GM12878 (cell line): Measurements from ENCODE around the gene IQGAP2. TPM values are rescaled to one million over a fixed set of nuclear protein-coding genes. Genes with fewer than 3 reads are reported as not detected.

ENCODE experiments used
- ATAC-seq: fragments of 200-7000 bp; cut with Tn5 transposase; 3 replicates; pipeline ENCODE4 v1.9.1; 2020; ENCODE audit warnings: mild to moderate bottlenecking, moderate library complexity
- BruUV-seq: library from RNA; stranded (reverse); fragments of 400-500 nt; replicated peaks from 2 replicates; lab custom pipeline; 2021; lab: Mats Ljungman, UMichigan
- CTCF ChIA-PET: fragments of 300-600 bp; sonication (Branson Sonifier 250); formaldehyde crosslinking; extraction: SDS; loops from one replicate; lab custom pipeline; 2021; ENCODE audit warnings: inconsistent platforms; lab: Yijun Ruan, JAX
- POLR2A ChIA-PET: fragments of 350-600 bp; formaldehyde crosslinking; extraction: SDS; loops from one replicate; lab custom pipeline; 2021; ENCODE audit warnings: inconsistent platforms; lab: Charles Lee
- RAD21 ChIA-PET: fragments of 300-600 bp; sonication (Branson Sonifier 250); formaldehyde crosslinking; loops from one replicate; lab custom pipeline; 2023; ENCODE audit warnings: antibody characterized with exemption; ENCODE audit not compliant: unreplicated experiment; lab: Charles Lee
- SMC1A ChIA-PET: fragments of 300-600 bp; sonication (Branson Sonifier 250); formaldehyde crosslinking; loops from one replicate; lab custom pipeline; 2023; ENCODE audit not compliant: unreplicated experiment, uncharacterized antibody; lab: Charles Lee
- DNase-seq: peaks from one replicate; pipeline ENCODE4 v3.0.0-alpha.2; 2011; ENCODE audit warnings: low read depth, low spot score
- FAIRE-seq: peaks from 3 replicates; lab custom pipeline; 2011; peaks lifted over from hg19 to GRCh38; lab: Jason Lieb, UNC
- H2AFZ ChIP-seq: 2 replicates; pipeline ENCODE4 v1.6.0; 2011; ENCODE audit warnings: low read depth, low read length, control low read depth; ENCODE audit not compliant: control insufficient read depth
- H3K27ac ChIP-seq: 2 replicates; pipeline ENCODE4 v1.5.1; 2011; ENCODE audit warnings: control low read depth; ENCODE audit not compliant: control insufficient read depth, insufficient read depth
- H3K27me3 ChIP-seq, 2 experiments: replicated peaks in 1 of 2; 2 replicates each; pipeline versions ENCODE4 v1.6.0 to v1.6.1; 2011; ENCODE audit warnings: low read length in 1 of 2; ENCODE audit not compliant: control insufficient read depth in 2 of 2, insufficient read depth in 2 of 2
- H3K36me3 ChIP-seq, 2 experiments: 2 replicates each; pipeline ENCODE4 v1.5.1; 2011; ENCODE audit warnings: low read length in 1 of 2; ENCODE audit not compliant: control insufficient read depth in 2 of 2, insufficient read depth in 2 of 2
- H3K4me1 ChIP-seq: 2 replicates; pipeline ENCODE4 v1.6.1; 2011; ENCODE audit warnings: mild to moderate bottlenecking, low read length, moderate library complexity, mixed read lengths; ENCODE audit not compliant: control insufficient read depth, insufficient read depth
- H3K4me2 ChIP-seq: 2 replicates; pipeline ENCODE4 v1.6.0; 2011; ENCODE audit warnings: control low read depth; ENCODE audit not compliant: control insufficient read depth, insufficient read depth
- H3K4me3 ChIP-seq: fragments of 200-600 bp; sonication (generic); 2 replicates; pipeline ENCODE4 v1.5.1; 2016
- H3K79me2 ChIP-seq: 2 replicates; pipeline ENCODE4 v1.6.0; 2011; ENCODE audit warnings: low read length; ENCODE audit not compliant: control insufficient read depth, insufficient read depth
- H3K9ac ChIP-seq: 2 replicates; pipeline ENCODE4 v1.8.0; 2011; ENCODE audit warnings: low read length, control low read depth, mixed read lengths; ENCODE audit not compliant: control insufficient read depth, insufficient read depth
- H3K9me3 ChIP-seq: replicated peaks from 3 replicates; pipeline ENCODE4 v1.5.1; 2011; ENCODE audit warnings: mild to moderate bottlenecking, low read length; ENCODE audit not compliant: control insufficient read depth, insufficient read depth
- H4K20me1 ChIP-seq: 2 replicates; pipeline ENCODE4 v1.6.0; 2011; ENCODE audit not compliant: control insufficient read depth, insufficient read depth
- CREM ChIP-seq: IDR thresholded peaks from 2 replicates; pipeline ENCODE4 v1.6.1; 2014; ENCODE audit warnings: antibody characterized with exemption, low read depth
- ESRRA ChIP-seq: IDR thresholded peaks from 2 replicates; pipeline ENCODE4 v1.6.1; 2012; ENCODE audit warnings: mild to moderate bottlenecking, low read length, improper control_type of control experiment
- GATAD2B ChIP-seq: fragments of 450-650 bp; conservative IDR thresholded peaks from 2 replicates; pipeline ENCODE4 v1.6.1; 2017; ENCODE audit warnings: low read depth, mild to moderate bottlenecking, moderate library complexity
- LARP7 ChIP-seq: fragments of 450-650 bp; IDR thresholded peaks from 2 replicates; pipeline ENCODE4 v1.6.1; 2017; ENCODE audit warnings: mild to moderate bottlenecking
- MXI1 ChIP-seq: fragments of 150-350 bp; IDR thresholded peaks from 2 replicates; pipeline ENCODE4 v1.6.1; 2011; ENCODE audit warnings: low read depth, mild to moderate bottlenecking, inconsistent platforms, low read length, improper control_type of control experiment
- NRF1 ChIP-seq: conservative IDR thresholded peaks from 2 replicates; pipeline ENCODE4 v1.6.1; 2011; ENCODE audit warnings: mild to moderate bottlenecking, low read depth, low read length, improper control_type of control experiment
- PAX8 ChIP-seq: fragments of 450-650 bp; IDR thresholded peaks from 2 replicates; pipeline ENCODE4 v1.6.1; 2017; ENCODE audit warnings: mild to moderate bottlenecking, moderate library complexity
- RBBP5 ChIP-seq: fragments of 200-600 bp; sonication (generic); conservative IDR thresholded peaks from 2 replicates; pipeline ENCODE4 v1.6.1; 2016
- SMARCA5 ChIP-seq: fragments of 450-650 bp; IDR thresholded peaks from 2 replicates; pipeline ENCODE4 v1.6.1; 2017; ENCODE audit warnings: mild to moderate bottlenecking
- SREBF2 ChIP-seq: IDR thresholded peaks from 2 replicates; pipeline ENCODE4 v1.6.1; 2012; ENCODE audit warnings: mild to moderate bottlenecking, low read length
- YY1 ChIP-seq: IDR thresholded peaks from 2 replicates; pipeline ENCODE4 v1.6.1; 2011; ENCODE audit warnings: low read depth, mild to moderate bottlenecking, low read length
- WGBS: methylation state at CpG from one replicate; pipeline ENCODE4 v1.1.6; 2016; ENCODE audit warnings: low lambda C conversion rate; ENCODE audit not compliant: insufficient replicate concordance, insufficient coverage; ENCODE audit errors: missing lambda C conversion rate; 5-methylcytosine and 5-hydroxymethylcytosine counted together
- in situ Hi-C: fragments of 300-500 bp; cut with MboI; formaldehyde crosslinking; loops from 9 replicates; pipeline ENCODE4 v1.14.3; 2018; ENCODE audit warnings: mixed read lengths
- intact Hi-C: fragments of 100-400 bp; cut with micrococcal nuclease; formaldehyde crosslinking; loops from one replicate; pipeline ENCODE4 v1.14.2; 2022; ENCODE audit not compliant: unreplicated experiment
- polyA plus RNA-seq, 11 experiments: library from polyadenylated mRNA; depleted of rRNA in 4 of 11; unstranded in 6 of 11; stranded (reverse) in 5 of 11; fragments of >200 nt; fragmentation: Nextera tagmentation in 4 of 11; fragmentation: Illumina TruSeq in 1 of 11; extraction: Ambion mirVana in 4 of 11; extraction: Trizol in 1 of 11; gene quantifications; 1 replicate in 1 of 11; 2 replicates in 10 of 11; pipeline versions ENCODE4 v1.2.1 to v1.2.3, GENCODE V29; 2011 to 2016; ENCODE audit warnings: inconsistent platforms in 2 of 11, missing spikeins in 2 of 11, low read depth in 1 of 11
- total RNA-seq, 4 experiments: library from RNA; depleted of rRNA in 3 of 4; stranded (reverse); fragments of >200 nt in 3 of 4; fragmentation: Illumina TruSeq in 1 of 4; extraction: Trizol in 1 of 4; gene quantifications; 2 replicates each; pipeline versions ENCODE4 v1.2.1 to v1.2.3, GENCODE V29; 2013 to 2021
- TF ChIP-seq, protein P1 (sequence below), 3 experiments: IDR thresholded peaks in 2 of 3; conservative IDR thresholded peaks in 1 of 3; 2 replicates each; pipeline ENCODE4 v1.5.1; 2011; ENCODE audit warnings: low read depth in 3 of 3, low read length in 3 of 3, mild to moderate bottlenecking in 3 of 3, control low read depth in 2 of 3, moderate library complexity in 2 of 3, inconsistent platforms in 1 of 3, mixed read lengths in 1 of 3; ENCODE audit not compliant: control insufficient read depth in 2 of 3, insufficient read depth in 1 of 3; ENCODE audit errors: extremely low read depth in 1 of 3
- TF ChIP-seq, protein P2 (sequence below): IDR thresholded peaks from 2 replicates; pipeline ENCODE4 v1.6.1; 2012; ENCODE audit warnings: low read depth, low read length, improper control_type of control experiment
- TF ChIP-seq, protein P3 (sequence below): fragments of 450-650 bp; formaldehyde crosslinking; IDR thresholded peaks from 2 replicates; pipeline ENCODE4 v1.4.0; 2022; ENCODE audit warnings: mild to moderate bottlenecking, moderate library complexity

The IQGAP2 gene
- total and polyA plus RNA-seq, 10 of the 15 experiments (the other 5 are each of a cell fraction or from before 2014, with no cell fraction given), result 14.5 to 41.4 (median 21.8) TPM

DNA sequence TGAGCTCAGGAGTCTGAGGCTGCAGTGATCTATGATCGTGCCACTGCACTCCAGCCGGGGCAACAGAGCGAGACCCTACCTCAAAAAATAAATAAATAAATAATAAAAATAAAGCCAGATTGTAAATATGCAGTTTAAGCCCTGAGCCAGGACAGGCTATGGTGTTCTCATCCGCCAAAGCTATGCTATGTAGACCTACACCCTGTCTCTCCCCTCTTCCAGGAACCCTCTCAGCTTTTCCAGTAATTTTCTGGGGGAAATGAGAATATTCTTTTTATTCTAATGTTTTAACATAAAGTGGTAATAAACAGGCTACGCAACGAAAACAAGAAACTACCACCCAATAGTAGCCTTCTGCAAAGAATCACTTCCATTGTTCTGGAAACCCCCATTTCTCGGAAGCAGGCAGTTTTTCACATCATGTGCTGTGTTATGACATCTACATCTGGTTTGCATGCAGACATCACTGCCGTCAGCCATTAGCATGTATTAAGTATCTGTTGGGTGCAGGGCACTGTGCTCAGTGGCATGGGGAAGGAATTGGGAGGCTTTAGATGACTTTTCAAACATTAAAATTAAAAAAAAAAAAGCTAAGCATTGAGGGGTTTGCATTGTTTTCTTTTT is 274.9 kb downstream of the IQGAP2 start:
- no TSS peak for BruUV-seq
- SMC1A ChIA-PET, result interaction anchor here (1.0 kb wide), 2 partner anchors 9 to 23 kb away, joined by 3 read pairs; no protein-coding TSS in a partner anchor
- no peak overlapping the region for H2AFZ ChIP-seq
- H3K4me1 ChIP-seq, result no peaks in the 10 kb centered on the region
- H3K27me3 ChIP-seq, result no peaks in the 10 kb centered on the region
- no peak overlapping the region for H3K9ac ChIP-seq
- DNase-seq (no peak), ATAC-seq (no peak), FAIRE-seq (no peak)
- TF ChIP-seq, protein P1, sequence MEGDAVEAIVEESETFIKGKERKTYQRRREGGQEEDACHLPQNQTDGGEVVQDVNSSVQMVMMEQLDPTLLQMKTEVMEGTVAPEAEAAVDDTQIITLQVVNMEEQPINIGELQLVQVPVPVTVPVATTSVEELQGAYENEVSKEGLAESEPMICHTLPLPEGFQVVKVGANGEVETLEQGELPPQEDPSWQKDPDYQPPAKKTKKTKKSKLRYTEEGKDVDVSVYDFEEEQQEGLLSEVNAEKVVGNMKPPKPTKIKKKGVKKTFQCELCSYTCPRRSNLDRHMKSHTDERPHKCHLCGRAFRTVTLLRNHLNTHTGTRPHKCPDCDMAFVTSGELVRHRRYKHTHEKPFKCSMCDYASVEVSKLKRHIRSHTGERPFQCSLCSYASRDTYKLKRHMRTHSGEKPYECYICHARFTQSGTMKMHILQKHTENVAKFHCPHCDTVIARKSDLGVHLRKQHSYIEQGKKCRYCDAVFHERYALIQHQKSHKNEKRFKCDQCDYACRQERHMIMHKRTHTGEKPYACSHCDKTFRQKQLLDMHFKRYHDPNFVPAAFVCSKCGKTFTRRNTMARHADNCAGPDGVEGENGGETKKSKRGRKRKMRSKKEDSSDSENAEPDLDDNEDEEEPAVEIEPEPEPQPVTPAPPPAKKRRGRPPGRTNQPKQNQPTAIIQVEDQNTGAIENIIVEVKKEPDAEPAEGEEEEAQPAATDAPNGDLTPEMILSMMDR (IDR thresholded peaks at IDR 0.05 in 2 of 3, conservative IDR thresholded peaks at IDR 0.05 in 1 of 3; ENCODE audit: control insufficient read depth in 2 of 3, extremely low read depth in 1 of 3, insufficient read depth in 1 of 3, low read depth in 3 of 3, low read length in 3 of 3), result no peak
- TF ChIP-seq, protein P2, sequence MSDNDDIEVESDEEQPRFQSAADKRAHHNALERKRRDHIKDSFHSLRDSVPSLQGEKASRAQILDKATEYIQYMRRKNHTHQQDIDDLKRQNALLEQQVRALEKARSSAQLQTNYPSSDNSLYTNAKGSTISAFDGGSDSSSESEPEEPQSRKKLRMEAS, result no peak
- TF ChIP-seq ESRRA, result no peak
- no peak for TF ChIP-seq SREBF2
- TF ChIP-seq MXI1, result no peak
- no peak for TF ChIP-seq PAX8
- TF ChIP-seq GATAD2B, result no peak
- TF ChIP-seq, protein P3, sequence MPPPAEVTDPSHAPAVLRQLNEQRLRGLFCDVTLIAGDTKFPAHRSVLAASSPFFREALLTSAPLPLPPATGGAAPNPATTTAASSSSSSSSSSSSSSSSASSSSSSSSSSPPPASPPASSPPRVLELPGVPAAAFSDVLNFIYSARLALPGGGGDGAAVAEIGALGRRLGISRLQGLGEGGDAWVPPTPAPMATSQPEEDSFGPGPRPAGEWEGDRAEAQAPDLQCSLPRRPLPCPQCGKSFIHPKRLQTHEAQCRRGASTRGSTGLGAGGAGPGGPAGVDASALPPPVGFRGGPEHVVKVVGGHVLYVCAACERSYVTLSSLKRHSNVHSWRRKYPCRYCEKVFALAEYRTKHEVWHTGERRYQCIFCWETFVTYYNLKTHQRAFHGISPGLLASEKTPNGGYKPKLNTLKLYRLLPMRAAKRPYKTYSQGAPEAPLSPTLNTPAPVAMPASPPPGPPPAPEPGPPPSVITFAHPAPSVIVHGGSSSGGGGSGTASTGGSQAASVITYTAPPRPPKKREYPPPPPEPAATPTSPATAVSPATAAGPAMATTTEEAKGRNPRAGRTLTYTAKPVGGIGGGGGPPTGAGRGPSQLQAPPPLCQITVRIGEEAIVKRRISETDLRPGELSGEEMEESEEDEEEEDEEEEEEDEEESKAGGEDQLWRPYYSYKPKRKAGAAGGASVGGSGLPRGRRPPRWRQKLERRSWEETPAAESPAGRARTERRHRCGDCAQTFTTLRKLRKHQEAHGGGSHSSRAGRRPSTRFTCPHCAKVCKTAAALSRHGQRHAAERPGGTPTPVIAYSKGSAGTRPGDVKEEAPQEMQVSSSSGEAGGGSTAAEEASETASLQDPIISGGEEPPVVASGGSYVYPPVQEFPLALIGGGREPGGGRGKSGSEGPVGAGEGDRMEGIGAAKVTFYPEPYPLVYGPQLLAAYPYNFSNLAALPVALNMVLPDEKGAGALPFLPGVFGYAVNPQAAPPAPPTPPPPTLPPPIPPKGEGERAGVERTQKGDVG (CRISPR knock-in tag), result no peak
- no peak for TF ChIP-seq NRF1
- no peak for TF ChIP-seq YY1
- TF ChIP-seq CREM, result no peak
- TF ChIP-seq RBBP5, result no peak
- no peak for TF ChIP-seq SMARCA5
- no peak for TF ChIP-seq LARP7
- no peaks in the 10 kb centered on the region for H3K9me3 ChIP-seq
- no peak overlapping the region for H3K4me3 ChIP-seq
- no peak overlapping the region for H3K27ac ChIP-seq
- intact Hi-C loops, result no loop called here
- 75% methylated on average over 8 of the region's 8 CpGs for WGBS
- no peaks in the 10 kb centered on the region for H3K79me2 ChIP-seq
- POLR2A ChIA-PET, result no interaction called here
- H4K20me1 ChIP-seq, result no peaks in the 10 kb centered on the region
- in situ Hi-C loops, result no loop called here
- no peak overlapping the region for H3K4me2 ChIP-seq
- CTCF ChIA-PET, result interaction anchor here (1.0 kb wide), 1 partner anchor 96 kb away, joined by 3 read pairs; no protein-coding TSS in a partner anchor
- RAD21 ChIA-PET, result no interaction called here
- peaks cover 0 to 5% of the 10 kb centered on the region in 2 experiments; a peak in 1 of 4 replicates for H3K36me3 ChIP-seq
